Upper lobe of left lung (tissue), 6 donors: Measurements from ENCODE around the gene SEMA5A. TPM values are rescaled to one million over a fixed set of nuclear protein-coding genes. Genes with fewer than 3 reads are reported as not detected.

ENCODE experiments used
- ATAC-seq, 2 donors: fragments of 200-7000 bp; cut with Tn5 transposase; one replicate each; pipeline ENCODE4 v1.9.1; 2022; ENCODE audit warnings: mild to moderate bottlenecking in 2 of 2, moderate library complexity in 2 of 2; ENCODE audit not compliant: low FRiP score in 2 of 2
- DNase-seq, 2 donors: peaks; one replicate each; pipeline ENCODE4 v3.0.0-alpha.2; 2019 to 2020
- H3K27ac ChIP-seq, 4 donors: fragments of 200-600 bp; sonication (generic); one replicate each; pipeline ENCODE4 v1.5.1; 2016 to 2019
- H3K27me3 ChIP-seq, 4 donors: fragments of 200-600 bp; sonication (generic); one replicate each; pipeline ENCODE4 v1.5.1; 2017 to 2019
- H3K36me3 ChIP-seq, 4 donors: fragments of 200-600 bp; sonication (generic); one replicate each; pipeline ENCODE4 v1.5.1; 2016 to 2019
- H3K4me1 ChIP-seq, 4 donors: fragments of 200-600 bp; sonication (generic); one replicate each; pipeline ENCODE4 v1.5.1; 2018 to 2019
- H3K4me3 ChIP-seq, 4 donors: fragments of 200-600 bp; sonication (generic); one replicate each; pipeline ENCODE4 v1.5.1; 2017 to 2019; ENCODE audit warnings: mild to moderate bottlenecking in 2 of 4, moderate library complexity in 1 of 4
- H3K9me3 ChIP-seq, 4 donors: fragments of 200-600 bp; sonication (generic); one replicate each; pipeline ENCODE4 v1.5.1; 2018 to 2019
- EP300 ChIP-seq, 4 donors: sonication (generic); formaldehyde crosslinking; IDR thresholded peaks; one replicate each; pipeline ENCODE4 v1.5.1; 2017; ENCODE audit warnings: antibody characterized with exemption in 4 of 4, control low read depth in 2 of 4
- POLR2A ChIP-seq, 4 donors: fragments of 450-650 bp; IDR thresholded peaks; one replicate each; pipeline ENCODE4 v1.5.1; 2016 to 2017; ENCODE audit warnings: antibody characterized with exemption in 4 of 4, mild to moderate bottlenecking in 2 of 4
- POLR2AphosphoS5 ChIP-seq, 2 donors: sonication (generic); formaldehyde crosslinking; IDR thresholded peaks; one replicate each; pipeline ENCODE4 v1.5.1; 2017; ENCODE audit warnings: antibody characterized with exemption in 2 of 2
- WGBS, 2 donors: methylation state at CpG; one replicate each; pipeline ENCODE4 v1.1.5; 2017 to 2018; 5-methylcytosine and 5-hydroxymethylcytosine counted together
- total RNA-seq, 6 donors: library from RNA; depleted of rRNA in 4 of 6; stranded (reverse); fragments of >200 nt in 4 of 6; gene quantifications; one replicate each; pipeline versions ENCODE4 v1.1.0 to v1.2.1, GENCODE V29; 2016 to 2021
- TF ChIP-seq, protein P1 (sequence below), 6 experiments: fragments of 450-650 bp in 4 of 6; fragments of 200-600 bp in 2 of 6; sonication (generic) in 2 of 6; IDR thresholded peaks; one replicate each; pipeline ENCODE4 v1.5.1; 2016 to 2019; ENCODE audit warnings: antibody characterized with exemption in 6 of 6
- donor health status: DM: no; HTN: no; CAD: no; lungs with moderate emphysema.
- donor health status: DM: no; HTN: yes; CAD: no; lungs with severe emphysema.

The SEMA5A gene
- total RNA-seq, 6 donors from 2014 or later, result 5.2 to 40.5 (median 27.5) TPM

DNA sequence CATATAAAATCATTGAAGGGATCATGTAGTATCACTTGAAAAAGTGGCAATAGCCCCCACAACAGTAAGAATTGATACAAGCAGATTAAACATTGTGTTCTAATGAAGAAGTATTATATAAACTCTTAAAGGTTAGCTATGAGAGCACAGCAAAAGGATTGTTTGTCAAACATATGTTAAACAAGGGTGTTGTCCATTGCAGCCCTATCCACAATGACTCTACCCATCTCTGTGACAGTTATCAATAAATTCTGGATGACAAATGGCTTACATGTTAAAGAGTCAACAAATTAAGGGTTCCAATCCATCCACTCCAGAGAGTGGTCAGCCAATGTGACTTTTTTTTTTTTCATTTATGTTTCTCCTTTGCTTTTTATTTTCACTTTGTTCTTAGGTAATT lies 238.7 kb downstream of the SEMA5A start:
- H3K36me3 ChIP-seq, result no peaks in the 10 kb centered on the region
- no peaks in the 10 kb centered on the region for H3K4me1 ChIP-seq
- H3K27me3 ChIP-seq, result no peaks in the 10 kb centered on the region
- TF ChIP-seq POLR2A (IDR thresholded peaks at IDR 0.05) (no peak), EP300 (IDR thresholded peaks at IDR 0.05) (no peak), POLR2AphosphoS5 (IDR thresholded peaks at IDR 0.05) (no peak)
- DNase-seq, result no peak
- no peak overlapping the region for H3K4me3 ChIP-seq
- no peak overlapping the region for H3K27ac ChIP-seq
- no peaks in the 10 kb centered on the region for H3K9me3 ChIP-seq
- ATAC-seq, result no peak

DNA sequence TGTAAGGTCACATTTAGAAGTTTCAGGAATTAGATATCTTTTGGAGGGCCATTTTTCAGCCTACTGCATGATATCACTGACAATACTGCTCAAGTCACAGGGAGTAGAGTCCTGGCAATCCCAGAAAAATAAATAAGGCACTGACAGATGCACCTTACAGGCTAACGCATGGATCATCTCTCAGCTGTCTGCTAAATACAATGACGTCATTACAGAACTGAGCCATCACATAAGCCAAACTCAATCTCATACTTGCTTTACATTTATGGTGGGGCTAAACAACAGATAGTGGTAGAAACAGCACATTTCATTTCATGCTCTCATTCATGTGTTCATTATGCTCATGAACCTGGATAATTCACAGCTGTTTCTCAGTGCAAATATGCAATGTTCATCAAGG lies 243.7 kb downstream of the SEMA5A start:
- Histone ChIP-seq H3K4me1 (no peaks in the 10 kb centered on the region), H3K36me3 (no peaks in the 10 kb centered on the region), H3K9me3 (no peaks in the 10 kb centered on the region), H3K27ac (no peak overlapping the region), H3K27me3 (no peaks in the 10 kb centered on the region), H3K4me3 (no peak overlapping the region)
- TF ChIP-seq, protein P1, sequence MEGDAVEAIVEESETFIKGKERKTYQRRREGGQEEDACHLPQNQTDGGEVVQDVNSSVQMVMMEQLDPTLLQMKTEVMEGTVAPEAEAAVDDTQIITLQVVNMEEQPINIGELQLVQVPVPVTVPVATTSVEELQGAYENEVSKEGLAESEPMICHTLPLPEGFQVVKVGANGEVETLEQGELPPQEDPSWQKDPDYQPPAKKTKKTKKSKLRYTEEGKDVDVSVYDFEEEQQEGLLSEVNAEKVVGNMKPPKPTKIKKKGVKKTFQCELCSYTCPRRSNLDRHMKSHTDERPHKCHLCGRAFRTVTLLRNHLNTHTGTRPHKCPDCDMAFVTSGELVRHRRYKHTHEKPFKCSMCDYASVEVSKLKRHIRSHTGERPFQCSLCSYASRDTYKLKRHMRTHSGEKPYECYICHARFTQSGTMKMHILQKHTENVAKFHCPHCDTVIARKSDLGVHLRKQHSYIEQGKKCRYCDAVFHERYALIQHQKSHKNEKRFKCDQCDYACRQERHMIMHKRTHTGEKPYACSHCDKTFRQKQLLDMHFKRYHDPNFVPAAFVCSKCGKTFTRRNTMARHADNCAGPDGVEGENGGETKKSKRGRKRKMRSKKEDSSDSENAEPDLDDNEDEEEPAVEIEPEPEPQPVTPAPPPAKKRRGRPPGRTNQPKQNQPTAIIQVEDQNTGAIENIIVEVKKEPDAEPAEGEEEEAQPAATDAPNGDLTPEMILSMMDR (IDR thresholded peaks at IDR 0.05), result no peak
- TF ChIP-seq POLR2A (IDR thresholded peaks at IDR 0.05) (no peak), EP300 (IDR thresholded peaks at IDR 0.05) (no peak), POLR2AphosphoS5 (IDR thresholded peaks at IDR 0.05) (no peak)
- 71 to 88% methylated on average over 2 of the region's 2 CpGs for WGBS, 2 donors
- DNase-seq, result no peak
- ATAC-seq, result no peak

DNA sequence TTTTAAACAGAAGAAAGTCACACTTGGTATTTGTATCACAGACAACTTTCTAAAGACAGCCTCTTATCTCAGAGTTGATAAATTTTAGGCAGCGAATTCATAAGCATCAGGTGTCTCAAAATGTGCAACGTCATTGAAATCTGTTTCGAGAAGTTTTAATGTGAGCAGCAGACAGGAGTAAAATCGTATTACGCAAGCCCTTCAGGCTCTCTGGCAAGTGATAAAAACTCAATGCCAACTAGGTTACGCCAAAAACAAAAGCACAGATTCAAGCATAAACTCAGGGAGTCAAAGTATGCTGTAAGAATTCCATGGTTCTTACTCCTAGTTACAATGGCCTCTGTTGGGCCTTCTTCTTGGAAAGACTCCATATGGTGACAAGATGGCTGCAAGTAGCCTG lies 244.7 kb downstream of the SEMA5A start:
- no peaks in the 10 kb centered on the region for H3K27me3 ChIP-seq
- TF ChIP-seq POLR2A (IDR thresholded peaks at IDR 0.05) (no peak), POLR2AphosphoS5 (IDR thresholded peaks at IDR 0.05) (no peak), EP300 (IDR thresholded peaks at IDR 0.05) (no peak)
- TF ChIP-seq, protein P1 (IDR thresholded peaks at IDR 0.05), result no peak
- H3K27ac ChIP-seq, result no peak overlapping the region
- peak in 1 of 2 donors; percentile 53 for ATAC-seq
- H3K36me3 ChIP-seq, result no peaks in the 10 kb centered on the region
- 53 to 74% methylated on average over 6 of the region's 6 CpGs for WGBS, 2 donors
- no peak overlapping the region for H3K4me3 ChIP-seq
- DNase-seq, result no peak
- H3K9me3 ChIP-seq, result no peaks in the 10 kb centered on the region
- no peaks in the 10 kb centered on the region for H3K4me1 ChIP-seq

DNA sequence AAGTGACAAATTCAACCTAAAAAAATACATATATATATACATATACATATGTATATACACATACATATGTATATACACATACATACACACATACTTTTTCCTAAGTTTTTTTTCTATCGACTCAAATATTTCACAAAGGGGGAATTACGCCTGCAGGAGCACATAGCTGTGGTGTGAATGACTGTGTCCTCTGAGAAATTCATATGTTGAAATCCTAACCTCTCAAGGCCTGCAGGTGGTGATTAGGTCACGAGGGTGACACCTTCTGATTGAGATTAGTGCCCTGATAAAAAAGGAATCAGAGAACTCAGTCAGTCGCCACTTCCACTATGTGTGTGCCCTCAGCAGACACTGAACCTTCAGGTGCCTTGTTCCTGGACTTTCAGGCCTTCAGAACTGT lies 248.7 kb downstream of the SEMA5A start:
- WGBS, 2 donors, result 62 to 66% methylated on average over 4 of the region's 4 CpGs
- ATAC-seq (no peak), DNase-seq (no peak)
- no peaks in the 10 kb centered on the region for H3K36me3 ChIP-seq
- H3K9me3 ChIP-seq, result no peaks in the 10 kb centered on the region
- TF ChIP-seq POLR2AphosphoS5 (IDR thresholded peaks at IDR 0.05) (no peak), EP300 (IDR thresholded peaks at IDR 0.05) (no peak), POLR2A (IDR thresholded peaks at IDR 0.05) (no peak)
- TF ChIP-seq, protein P1 (IDR thresholded peaks at IDR 0.05), result no peak
- H3K4me1 ChIP-seq, result no peaks in the 10 kb centered on the region
- H3K27me3 ChIP-seq, result no peaks in the 10 kb centered on the region
- no peak overlapping the region for H3K4me3 ChIP-seq
- H3K27ac ChIP-seq, result no peak overlapping the region

DNA sequence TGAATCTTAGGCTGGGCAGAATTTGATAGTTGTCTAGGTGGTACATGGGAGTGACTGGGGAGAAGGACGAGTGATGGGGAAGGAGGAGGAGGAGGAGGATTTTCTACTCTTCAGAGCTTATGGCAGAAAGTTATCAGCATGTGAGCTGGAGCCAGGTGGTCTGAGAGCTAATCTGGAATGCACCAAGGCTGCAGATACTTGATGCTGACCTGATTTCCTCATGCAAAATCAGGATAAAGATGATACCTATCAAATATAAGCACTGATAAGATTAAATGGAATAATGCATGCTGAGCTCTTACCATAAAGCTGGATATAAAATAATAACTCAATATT lies 250.4 kb downstream of the SEMA5A start:
- Histone ChIP-seq H3K27me3 (no peaks in the 10 kb centered on the region), H3K4me1 (no peaks in the 10 kb centered on the region), H3K4me3 (no peak overlapping the region), H3K36me3 (no peaks in the 10 kb centered on the region), H3K27ac (no peak overlapping the region), H3K9me3 (no peaks in the 10 kb centered on the region)
- 58 to 61% methylated on average over 1 of the region's 1 CpG for WGBS, 2 donors
- ATAC-seq (no peak), DNase-seq (no peak)
- TF ChIP-seq EP300 (IDR thresholded peaks at IDR 0.05) (no peak), POLR2A (IDR thresholded peaks at IDR 0.05) (no peak), POLR2AphosphoS5 (IDR thresholded peaks at IDR 0.05) (no peak)
- TF ChIP-seq, protein P1 (IDR thresholded peaks at IDR 0.05), result no peak
